ENCODE measurements around the gene PKP2.

GRCh38 chr12:32868885-32869284 lies 27.7 kb downstream of the PKP2 start:
- TF ChIP-seq CTCF (IDR thresholded peaks at IDR 0.05) = no peak
- TF ChIP-seq POLR2A (IDR thresholded peaks at IDR 0.05) = no peak

All from uterus (tissue), 2 donors.